ENCODE measurements around the gene SMAGP. TPM values are rescaled to one million over a fixed set of nuclear protein-coding genes. Genes with fewer than 3 reads are reported as not detected.
A peak's percentile ranks its signal among the peaks of the same experiment; 100 is the strongest.
"Not testable (repeated sequence)": the region's sequence is repeated elsewhere in the genome, so short reads cannot be mapped to it uniquely, and the experiment has no call there.

The SMAGP gene
- polyA plus RNA-seq, 3 donors, result 19.2 to 23.9 (median 19.6) TPM

GRCh38 chr12:51232642-51233041 lies 37.6 kb downstream of the SMAGP start:
- DNase-seq, result no peak

- DNase-seq, result no peak
These were observed 41.0 kb downstream of the SMAGP start for GRCh38 chr12:51229116-51229809.

GRCh38 chr12:51227962-51228361 lies 42.3 kb downstream of the SMAGP start:
- no peak for DNase-seq

GRCh38 chr12:51227112-51227511 lies 43.1 kb downstream of the SMAGP start:
- not testable (repeated sequence) for DNase-seq

GRCh38 chr12:51225771-51226170 lies 44.4 kb downstream of the SMAGP start:
- DNase-seq, result no peak

GRCh38 chr12:51225234-51225633 lies 45.0 kb downstream of the SMAGP start:
- DNase-seq, result no peak

GRCh38 chr12:51224625-51225024 lies 45.6 kb downstream of the SMAGP start:
- DNase-seq, result no peak

GRCh38 chr12:51222461-51222860 lies 47.8 kb downstream of the SMAGP start:
- no peak for DNase-seq

DNA sequence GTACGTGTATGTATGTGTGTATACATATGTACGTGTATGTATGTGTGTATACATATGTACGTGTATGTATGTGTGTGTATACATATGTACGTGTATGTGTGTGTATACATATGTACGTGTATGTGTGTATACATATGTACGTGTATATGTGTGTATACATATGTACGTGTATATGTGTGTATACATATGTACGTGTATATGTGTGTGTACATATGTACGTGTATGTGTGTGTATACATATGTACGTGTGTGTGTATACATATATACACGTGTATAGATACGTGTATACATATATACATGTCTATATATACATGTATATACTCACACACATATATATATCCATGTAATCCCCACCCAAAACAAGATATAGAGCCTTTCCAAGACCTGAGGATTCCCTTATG lies 50.4 kb downstream of the SMAGP start:
- DNase-seq, result not testable (repeated sequence)

DNA sequence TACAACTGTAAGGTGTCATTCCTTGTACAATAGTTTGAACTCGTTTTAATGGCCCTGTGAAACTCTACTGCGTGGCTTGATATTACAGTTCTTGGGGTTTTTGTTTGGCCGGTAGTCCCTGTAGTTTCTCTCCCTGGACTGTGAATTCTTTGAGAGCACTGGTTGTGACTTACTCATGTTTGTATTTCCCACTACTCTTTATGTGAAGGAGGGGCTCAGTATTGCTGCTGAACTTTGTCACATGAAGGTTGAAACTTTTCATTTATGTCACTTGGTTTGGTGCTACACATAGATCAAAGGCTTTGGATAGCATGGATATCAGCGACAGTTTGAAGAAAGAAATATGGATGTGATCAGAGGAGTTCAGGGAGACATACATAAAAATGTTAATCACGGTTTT lies 50.9 kb downstream of the SMAGP start:
- no peak for DNase-seq

DNA sequence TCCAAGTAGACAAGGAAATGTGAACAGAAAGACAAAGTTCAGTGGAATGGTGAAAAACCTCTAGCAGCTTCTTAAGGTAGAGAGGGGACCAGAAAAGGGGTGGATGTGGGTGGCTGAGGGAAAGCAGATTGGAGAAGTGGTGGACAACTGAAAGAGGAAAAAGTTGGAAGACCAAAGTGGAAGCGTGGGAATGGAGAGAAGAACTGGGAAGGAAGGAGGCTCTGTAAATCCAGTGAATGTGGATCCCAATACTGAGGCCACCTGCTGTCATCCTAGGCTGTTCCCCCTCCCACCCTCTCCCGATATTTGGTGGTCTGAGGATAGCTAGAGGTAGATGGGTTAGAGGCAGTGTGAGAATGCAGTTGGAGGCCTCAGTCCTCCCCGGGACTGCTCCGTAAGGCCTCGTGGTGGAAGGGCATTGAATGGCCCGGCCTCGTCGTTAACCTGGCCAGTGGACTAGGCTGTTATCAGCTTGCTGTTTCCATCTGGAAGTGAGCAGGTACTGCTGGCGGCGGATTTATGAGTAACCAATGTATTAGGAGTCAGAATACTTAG lies 51.5 kb downstream of the SMAGP start:
- DNase-seq, result no peak

GRCh38 chr12:51217968-51218606 lies 52.1 kb downstream of the SMAGP start, which contains the start of gene POU6F1:
Gene POU6F1, minus strand, starts transcription at chr12:51218062. Its CDS starts 11,226 bp downstream, at chr12:51206836.
- peak; percentile 91 for DNase-seq

GRCh38 chr12:51217133-51217967 lies 52.9 kb downstream of the SMAGP start:
- DNase-seq, result peak; percentile 45

DNA sequence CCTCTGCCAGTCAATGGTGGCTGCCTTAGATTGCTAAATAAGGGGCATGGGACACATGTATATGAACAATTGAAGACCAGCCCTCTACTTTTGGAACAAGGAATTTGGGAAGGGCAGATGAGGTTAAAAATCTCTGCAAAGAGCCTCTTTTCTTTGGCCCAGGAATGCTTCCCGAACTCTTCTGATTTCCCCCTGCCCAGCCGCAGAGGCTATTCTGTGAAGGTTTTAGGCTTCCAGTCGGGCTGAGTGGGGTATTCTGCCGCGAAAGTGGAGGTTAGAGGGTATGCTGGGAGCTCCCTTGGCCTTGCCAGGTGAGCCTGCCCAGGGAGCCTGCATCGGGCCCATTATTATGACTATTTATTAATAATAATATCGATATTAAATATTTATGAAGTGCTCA lies 53.6 kb downstream of the SMAGP start:
- no peak for DNase-seq

- DNase-seq, result no peak
These were observed 55.3 kb downstream of the SMAGP start for GRCh38 chr12:51214895-51215294.

GRCh38 chr12:51210690-51211395 lies 59.4 kb downstream of the SMAGP start:
- no peak for DNase-seq

DNA sequence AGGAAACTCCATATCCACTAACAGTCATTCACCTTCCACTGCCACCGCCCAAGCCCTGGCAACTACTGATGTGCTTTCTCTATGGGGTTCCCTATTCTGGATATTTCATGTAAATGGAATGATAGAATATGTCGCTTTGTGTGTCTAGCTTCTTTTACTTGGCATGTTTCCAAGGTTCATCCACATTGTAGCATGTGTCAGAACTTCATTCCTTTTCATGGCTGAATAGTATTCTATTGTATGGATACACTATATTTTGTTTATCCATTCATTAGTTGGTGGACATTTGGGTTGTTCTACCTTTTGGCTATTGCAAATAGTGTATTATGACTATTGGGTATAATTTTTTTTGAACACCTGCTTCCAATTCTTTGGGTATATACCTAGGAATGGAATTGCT lies 61.0 kb downstream of the SMAGP start:
- DNase-seq, result no peak

GRCh38 chr12:51208016-51208660 lies 62.1 kb downstream of the SMAGP start:
- DNase-seq, result no peak

- no peak for DNase-seq
These were observed 64.9 kb downstream of the SMAGP start for GRCh38 chr12:51205350-51205749.

GRCh38 chr12:51202718-51203117 lies 67.5 kb downstream of the SMAGP start:
- DNase-seq, result no peak

- DNase-seq, result no peak
These were observed 69.4 kb downstream of the SMAGP start for GRCh38 chr12:51200806-51201205.

Data from renal pelvis (tissue), 4 donors.